ENCODE measurements around the gene VIT.

The VIT gene

GRCh38 chr2:36741188-36741837 lies 44.8 kb downstream of the VIT start:
- TF ChIP-seq, protein P1, sequence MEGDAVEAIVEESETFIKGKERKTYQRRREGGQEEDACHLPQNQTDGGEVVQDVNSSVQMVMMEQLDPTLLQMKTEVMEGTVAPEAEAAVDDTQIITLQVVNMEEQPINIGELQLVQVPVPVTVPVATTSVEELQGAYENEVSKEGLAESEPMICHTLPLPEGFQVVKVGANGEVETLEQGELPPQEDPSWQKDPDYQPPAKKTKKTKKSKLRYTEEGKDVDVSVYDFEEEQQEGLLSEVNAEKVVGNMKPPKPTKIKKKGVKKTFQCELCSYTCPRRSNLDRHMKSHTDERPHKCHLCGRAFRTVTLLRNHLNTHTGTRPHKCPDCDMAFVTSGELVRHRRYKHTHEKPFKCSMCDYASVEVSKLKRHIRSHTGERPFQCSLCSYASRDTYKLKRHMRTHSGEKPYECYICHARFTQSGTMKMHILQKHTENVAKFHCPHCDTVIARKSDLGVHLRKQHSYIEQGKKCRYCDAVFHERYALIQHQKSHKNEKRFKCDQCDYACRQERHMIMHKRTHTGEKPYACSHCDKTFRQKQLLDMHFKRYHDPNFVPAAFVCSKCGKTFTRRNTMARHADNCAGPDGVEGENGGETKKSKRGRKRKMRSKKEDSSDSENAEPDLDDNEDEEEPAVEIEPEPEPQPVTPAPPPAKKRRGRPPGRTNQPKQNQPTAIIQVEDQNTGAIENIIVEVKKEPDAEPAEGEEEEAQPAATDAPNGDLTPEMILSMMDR (IDR thresholded peaks at IDR 0.05; ENCODE audit: low read depth, low read length) = no peak
- DNase-seq (ENCODE audit: extremely low read depth, low read depth) = no peak

GRCh38 chr2:36743954-36744353 lies 47.4 kb downstream of the VIT start:
- TF ChIP-seq, protein P1 (IDR thresholded peaks at IDR 0.05; ENCODE audit: low read depth, low read length) = no peak
- DNase-seq (ENCODE audit: extremely low read depth, low read depth) = no peak

DNA sequence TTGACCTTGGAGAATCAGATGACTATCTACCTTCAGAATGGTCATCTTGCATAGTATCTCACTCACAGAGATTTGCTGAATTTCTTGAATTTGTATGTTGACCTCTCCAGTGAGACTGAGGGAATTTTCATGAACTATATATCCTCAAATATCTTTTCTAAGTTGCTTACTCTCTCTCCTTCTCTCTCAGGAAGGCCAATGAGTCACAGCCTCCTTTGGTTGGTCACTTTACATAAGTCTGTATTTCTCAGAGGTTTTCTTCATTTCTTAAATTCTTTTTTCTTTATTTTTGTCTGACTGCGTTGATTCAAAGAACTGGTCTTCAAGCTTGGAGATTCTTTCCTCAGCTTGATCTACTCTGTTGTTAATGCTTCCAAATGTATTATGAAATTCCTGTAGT lies 51.7 kb downstream of the VIT start:
- TF ChIP-seq, protein P1 (IDR thresholded peaks at IDR 0.05; ENCODE audit: low read depth, low read length) = no peak
- DNase-seq (ENCODE audit: extremely low read depth, low read depth) = no peak

- TF ChIP-seq, protein P1 (IDR thresholded peaks at IDR 0.05; ENCODE audit: low read depth, low read length) = no peak
- no peak for DNase-seq (ENCODE audit: extremely low read depth, low read depth)
Measured at GRCh38 chr2:36750101-36750500, 53.6 kb downstream of the VIT start.

DNA sequence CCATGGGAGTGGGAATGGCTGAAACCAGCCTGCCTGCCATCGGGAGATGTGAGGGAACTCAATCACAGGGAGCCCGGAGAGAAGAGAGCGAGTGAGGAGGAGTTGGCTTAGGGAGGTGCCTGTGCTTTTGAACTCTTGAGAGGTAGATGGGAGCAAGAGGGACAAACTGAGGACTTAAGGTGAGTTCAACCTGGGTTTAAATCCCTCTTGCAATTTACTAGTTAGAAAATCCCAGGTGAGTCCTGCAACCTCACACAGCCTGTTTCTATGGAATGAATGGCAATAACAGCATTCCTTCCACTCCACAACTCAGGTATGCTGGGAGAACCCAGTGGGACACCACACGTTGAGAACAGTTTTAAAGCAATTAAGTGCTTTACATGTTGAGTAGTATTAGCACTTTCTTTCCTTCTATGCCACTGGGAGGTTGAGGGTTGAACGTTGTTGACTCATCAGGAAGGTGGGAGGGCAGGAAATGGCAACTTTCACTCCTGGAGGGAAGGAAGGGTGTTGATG lies 57.3 kb downstream of the VIT start:
- TF ChIP-seq, protein P1 (IDR thresholded peaks at IDR 0.05; ENCODE audit: low read depth, low read length) = no peak
- no peak for DNase-seq (ENCODE audit: extremely low read depth, low read depth)

DNA sequence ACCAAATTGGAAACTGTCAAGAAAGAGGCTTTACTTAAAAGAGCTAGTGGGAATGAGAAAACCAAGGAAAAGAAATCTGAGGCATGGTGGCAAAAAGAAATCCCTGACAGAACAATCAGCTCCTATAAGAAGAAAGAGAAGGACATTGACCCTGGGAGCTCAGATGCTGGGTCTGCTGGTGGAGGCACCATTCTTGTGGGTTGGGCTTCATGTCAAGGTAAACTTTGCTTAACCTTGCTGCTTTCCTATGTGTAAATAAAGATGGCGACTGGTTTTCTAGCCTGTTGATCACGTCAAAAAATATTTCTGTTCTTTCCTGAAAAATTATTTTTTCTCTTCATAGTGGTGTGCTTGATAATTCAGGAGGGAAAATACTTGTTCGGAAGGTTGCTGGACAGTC lies 58.1 kb downstream of the VIT start:
- DNase-seq (ENCODE audit: extremely low read depth, low read depth) = no peak
- TF ChIP-seq, protein P1 (IDR thresholded peaks at IDR 0.05; ENCODE audit: low read depth, low read length) = no peak

GRCh38 chr2:36756438-36756837 lies 59.9 kb downstream of the VIT start:
- no peak for DNase-seq (ENCODE audit: extremely low read depth, low read depth)
- TF ChIP-seq, protein P1 (IDR thresholded peaks at IDR 0.05; ENCODE audit: low read depth, low read length) = no peak
